Hepatocyte (in vitro differentiated cells): ENCODE measurements around the gene GIMAP5. TPM values are rescaled to one million over a fixed set of nuclear protein-coding genes. Genes with fewer than 3 reads are reported as not detected.

Experiments
- DNase-seq: peaks from one replicate; pipeline ENCODE4 v3.0.0-alpha.2; 2016; ENCODE audit warnings: low spot score
- H2AFZ ChIP-seq: fragments of 200-600 bp; sonication (generic); 2 replicates; pipeline ENCODE4 v1.6.0; 2016; ENCODE audit warnings: antibody characterized with exemption, mild to moderate bottlenecking
- H3K27ac ChIP-seq: fragments of 200-600 bp; sonication (generic); 2 replicates; pipeline ENCODE4 v1.5.1; 2016; ENCODE audit warnings: mild to moderate bottlenecking
- H3K27me3 ChIP-seq: fragments of 200-600 bp; sonication (generic); 2 replicates; pipeline ENCODE4 v1.6.1; 2016
- H3K36me3 ChIP-seq: fragments of 200-600 bp; sonication (generic); replicated peaks from 2 replicates; pipeline ENCODE4 v1.5.1; 2016; ENCODE audit warnings: low read depth; ENCODE audit not compliant: insufficient read depth
- H3K4me1 ChIP-seq: fragments of 200-600 bp; sonication (generic); 2 replicates; pipeline ENCODE4 v1.5.1; 2016; ENCODE audit warnings: mild to moderate bottlenecking, moderate library complexity; ENCODE audit not compliant: insufficient read depth
- H3K4me2 ChIP-seq: fragments of 200-600 bp; sonication (generic); 2 replicates; pipeline ENCODE4 v1.6.0; 2016
- H3K4me3 ChIP-seq: fragments of 200-600 bp; sonication (generic); 2 replicates; pipeline ENCODE4 v1.5.1; 2016; ENCODE audit warnings: mild to moderate bottlenecking
- H3K79me2 ChIP-seq: fragments of 200-600 bp; sonication (generic); 2 replicates; pipeline ENCODE4 v1.6.0; 2017; ENCODE audit warnings: mild to moderate bottlenecking
- H3K9me2 ChIP-seq: fragments of 200-600 bp; sonication (generic); replicated peaks from 2 replicates; pipeline ENCODE4 v1.6.0; 2017; ENCODE audit warnings: mild to moderate bottlenecking; ENCODE audit not compliant: insufficient read depth
- H3K9me3 ChIP-seq: fragments of 200-600 bp; sonication (generic); 2 replicates; pipeline ENCODE4 v1.5.1; 2016; ENCODE audit warnings: low read depth, mild to moderate bottlenecking
- H4K20me1 ChIP-seq: fragments of 200-600 bp; sonication (generic); 2 replicates; pipeline ENCODE4 v1.6.0; 2016; ENCODE audit warnings: mild to moderate bottlenecking; ENCODE audit not compliant: insufficient read depth, poor library complexity, severe bottlenecking
- EZH2 ChIP-seq: fragments of 200-600 bp; sonication (generic); IDR thresholded peaks from 2 replicates; pipeline ENCODE4 v1.6.1; 2016; ENCODE audit warnings: antibody characterized with exemption, mild to moderate bottlenecking, borderline replicate concordance
- EZH2phosphoT487 ChIP-seq: fragments of 200-600 bp; sonication (generic); IDR thresholded peaks from one replicate; pipeline ENCODE4 v1.6.1; 2018; ENCODE audit warnings: antibody characterized with exemption, mild to moderate bottlenecking, low read depth, moderate library complexity; ENCODE audit not compliant: unreplicated experiment, severe bottlenecking
- WGBS: methylation state at CpG from one replicate; pipeline ENCODE4 v1.1.6; 2016; ENCODE audit warnings: low lambda C conversion rate; ENCODE audit errors: missing lambda C conversion rate; 5-methylcytosine and 5-hydroxymethylcytosine counted together
- polyA plus RNA-seq: library from polyadenylated mRNA; unstranded; fragments of >200 nt; fragmentation: Nextera tagmentation; extraction: Ambion mirVana; gene quantifications from 2 replicates; pipeline ENCODE4 v1.2.1, GENCODE V29; 2016
- total RNA-seq: library from RNA; depleted of rRNA; stranded (reverse); fragments of >200 nt; gene quantifications from 2 replicates; pipeline ENCODE4 v1.2.3, GENCODE V29; 2014
- TF ChIP-seq, protein P1 (sequence below): fragments of 200-600 bp; sonication (generic); IDR thresholded peaks from 2 replicates; pipeline ENCODE4 v1.5.1; 2016; ENCODE audit warnings: antibody characterized with exemption, mild to moderate bottlenecking; ENCODE audit not compliant: poor library complexity

Gene GIMAP5
- total and polyA plus RNA-seq, 2 experiments from 2014 or later: 0.40 to 0.79 TPM

DNA sequence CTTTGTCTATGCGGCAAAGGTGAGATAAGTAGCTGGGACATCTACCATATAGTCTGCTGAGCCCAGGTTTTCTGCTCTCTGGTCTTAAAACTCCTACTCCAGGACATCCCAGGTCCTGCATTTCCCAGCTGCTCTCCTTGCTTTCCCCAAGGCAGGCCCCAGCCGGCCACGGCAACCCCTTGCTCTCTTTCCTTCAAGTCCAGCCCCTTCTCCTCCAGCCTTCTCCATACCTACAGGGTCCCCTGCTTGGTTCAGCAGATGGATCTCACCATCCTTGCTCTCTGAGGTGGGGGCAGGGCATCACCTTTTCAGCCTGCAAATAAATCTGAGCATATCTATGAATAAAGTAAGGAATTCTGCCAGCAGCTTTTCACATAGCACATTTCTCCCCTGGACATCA lies 8.7 kb downstream of the GIMAP5 start:
- DNase-seq: no peak
- H3K27ac ChIP-seq: no peak overlapping the region
- WGBS: 83% methylated on average over 3 of the region's 3 CpGs
- no peaks in the 10 kb centered on the region for H3K9me2 ChIP-seq
- H3K36me3 ChIP-seq: no peaks in the 10 kb centered on the region
- no peak overlapping the region for H3K4me3 ChIP-seq
- no peaks in the 10 kb centered on the region for H3K9me3 ChIP-seq
- no peaks in the 10 kb centered on the region for H4K20me1 ChIP-seq
- H3K4me2 ChIP-seq: no peak overlapping the region
- no peak overlapping the region for H2AFZ ChIP-seq
- H3K4me1 ChIP-seq: no peaks in the 10 kb centered on the region
- H3K27me3 ChIP-seq: peaks cover 24% of the 10 kb centered on the region
- no peaks in the 10 kb centered on the region for H3K79me2 ChIP-seq
- TF ChIP-seq, protein P1, sequence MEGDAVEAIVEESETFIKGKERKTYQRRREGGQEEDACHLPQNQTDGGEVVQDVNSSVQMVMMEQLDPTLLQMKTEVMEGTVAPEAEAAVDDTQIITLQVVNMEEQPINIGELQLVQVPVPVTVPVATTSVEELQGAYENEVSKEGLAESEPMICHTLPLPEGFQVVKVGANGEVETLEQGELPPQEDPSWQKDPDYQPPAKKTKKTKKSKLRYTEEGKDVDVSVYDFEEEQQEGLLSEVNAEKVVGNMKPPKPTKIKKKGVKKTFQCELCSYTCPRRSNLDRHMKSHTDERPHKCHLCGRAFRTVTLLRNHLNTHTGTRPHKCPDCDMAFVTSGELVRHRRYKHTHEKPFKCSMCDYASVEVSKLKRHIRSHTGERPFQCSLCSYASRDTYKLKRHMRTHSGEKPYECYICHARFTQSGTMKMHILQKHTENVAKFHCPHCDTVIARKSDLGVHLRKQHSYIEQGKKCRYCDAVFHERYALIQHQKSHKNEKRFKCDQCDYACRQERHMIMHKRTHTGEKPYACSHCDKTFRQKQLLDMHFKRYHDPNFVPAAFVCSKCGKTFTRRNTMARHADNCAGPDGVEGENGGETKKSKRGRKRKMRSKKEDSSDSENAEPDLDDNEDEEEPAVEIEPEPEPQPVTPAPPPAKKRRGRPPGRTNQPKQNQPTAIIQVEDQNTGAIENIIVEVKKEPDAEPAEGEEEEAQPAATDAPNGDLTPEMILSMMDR: no peak
- no peak for TF ChIP-seq EZH2phosphoT487
- no peak for TF ChIP-seq EZH2

DNA sequence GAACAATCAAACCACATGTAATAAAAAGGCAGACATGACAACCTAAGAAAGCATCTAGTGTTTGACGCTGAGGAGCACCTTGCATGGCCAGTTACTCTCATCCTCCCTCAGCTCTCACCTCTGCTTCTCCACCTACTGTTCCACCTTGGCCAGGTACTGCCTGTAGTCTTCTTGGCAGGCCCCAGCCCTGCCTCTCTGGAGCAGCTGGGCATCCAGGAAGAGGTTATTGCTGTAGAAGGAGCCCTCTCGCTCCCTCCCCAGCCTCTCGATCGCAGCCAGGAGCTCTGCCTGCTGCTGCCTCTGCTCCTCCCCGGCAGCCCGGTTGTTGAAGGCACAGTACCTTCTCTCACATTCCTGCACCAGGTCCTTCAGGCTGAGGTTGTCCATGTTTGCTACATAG lies 9.7 kb downstream of the GIMAP5 start:
- H3K36me3 ChIP-seq: no peaks in the 10 kb centered on the region
- H3K4me1 ChIP-seq: no peaks in the 10 kb centered on the region
- TF ChIP-seq EZH2phosphoT487 (no peak), EZH2 (no peak)
- TF ChIP-seq, protein P1: no peak
- no peak overlapping the region for H3K4me3 ChIP-seq
- no peaks in the 10 kb centered on the region for H3K9me2 ChIP-seq
- H2AFZ ChIP-seq: no peak overlapping the region
- H3K27ac ChIP-seq: no peak overlapping the region
- no peaks in the 10 kb centered on the region for H3K9me3 ChIP-seq
- H3K4me2 ChIP-seq: no peak overlapping the region
- no peak for DNase-seq
- peaks cover 17% of the 10 kb centered on the region for H3K27me3 ChIP-seq
- H4K20me1 ChIP-seq: no peaks in the 10 kb centered on the region
- H3K79me2 ChIP-seq: no peaks in the 10 kb centered on the region
- WGBS: 87% methylated on average over 6 of the region's 6 CpGs

DNA sequence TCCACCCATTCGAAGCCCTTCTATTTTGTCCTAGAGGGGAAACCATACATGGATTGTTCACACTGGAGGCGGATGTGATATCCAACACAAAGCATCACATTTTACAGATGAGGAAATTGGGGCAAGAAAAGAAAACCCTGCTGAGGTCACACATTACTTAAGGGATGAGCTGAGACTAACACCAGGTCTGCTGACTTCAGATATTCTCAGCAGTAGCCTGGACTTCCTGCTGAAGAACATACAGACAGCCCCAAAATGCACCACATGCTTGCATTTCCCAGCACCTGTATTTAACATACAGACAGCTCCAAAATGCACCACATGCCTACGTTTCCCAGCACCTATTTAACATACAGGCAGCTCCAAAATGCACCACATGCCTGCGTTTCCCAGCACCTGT lies 11.2 kb downstream of the GIMAP5 start:
- H3K9me3 ChIP-seq: no peaks in the 10 kb centered on the region
- no peak overlapping the region for H3K4me3 ChIP-seq
- no peak for DNase-seq
- WGBS: 57% methylated on average over 4 of the region's 4 CpGs
- no peaks in the 10 kb centered on the region for H3K9me2 ChIP-seq
- no peaks in the 10 kb centered on the region for H3K36me3 ChIP-seq
- no peak overlapping the region for H3K4me2 ChIP-seq
- no peak overlapping the region for H3K27ac ChIP-seq
- no peaks in the 10 kb centered on the region for H3K79me2 ChIP-seq
- no peaks in the 10 kb centered on the region for H4K20me1 ChIP-seq
- H3K27me3 ChIP-seq: peaks cover 17% of the 10 kb centered on the region
- H3K4me1 ChIP-seq: no peaks in the 10 kb centered on the region
- no peak for TF ChIP-seq EZH2phosphoT487
- TF ChIP-seq EZH2: no peak
- TF ChIP-seq, protein P1: no peak
- no peak overlapping the region for H2AFZ ChIP-seq

DNA sequence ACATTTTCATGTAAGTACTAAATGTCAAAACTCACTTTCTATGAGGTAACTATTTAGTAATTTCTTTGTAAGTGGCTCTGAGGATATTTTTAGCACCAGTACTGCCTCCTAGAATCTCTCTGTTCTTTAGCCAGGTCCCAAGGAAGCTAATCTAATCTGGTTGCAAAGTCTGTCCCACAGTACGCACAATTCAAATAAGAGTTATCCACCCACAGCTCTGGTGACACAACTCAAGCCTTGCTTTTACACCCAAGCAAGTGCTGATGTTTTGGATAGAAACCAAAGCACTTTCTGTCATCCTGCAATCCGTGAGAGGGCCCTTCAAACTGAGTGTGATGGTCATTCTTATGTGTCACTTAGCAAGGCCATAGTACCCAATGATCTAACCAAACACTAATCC lies 14.5 kb downstream of the GIMAP5 start:
- Histone ChIP-seq H3K27me3 (peaks cover 15% of the 10 kb centered on the region), H3K9me2 (no peaks in the 10 kb centered on the region), H3K27ac (no peak overlapping the region), H3K36me3 (no peaks in the 10 kb centered on the region), H3K4me2 (no peak overlapping the region), H3K9me3 (no peaks in the 10 kb centered on the region), H3K79me2 (no peaks in the 10 kb centered on the region), H4K20me1 (no peaks in the 10 kb centered on the region), H3K4me1 (no peaks in the 10 kb centered on the region), H2AFZ (no peak overlapping the region), H3K4me3 (no peak overlapping the region)
- WGBS: 56% methylated on average over 2 of the region's 2 CpGs
- DNase-seq: no peak
- TF ChIP-seq EZH2 (no peak), EZH2phosphoT487 (no peak)
- TF ChIP-seq, protein P1: no peak
